Midbrain (tissue), 1 donor: ENCODE data around the gene AKAP17A.

Experiments used
- DNase-seq: peaks from one replicate; lab custom pipeline; 2025; lab: John Stamatoyannopoulos, UW

The AKAP17A gene

DNA sequence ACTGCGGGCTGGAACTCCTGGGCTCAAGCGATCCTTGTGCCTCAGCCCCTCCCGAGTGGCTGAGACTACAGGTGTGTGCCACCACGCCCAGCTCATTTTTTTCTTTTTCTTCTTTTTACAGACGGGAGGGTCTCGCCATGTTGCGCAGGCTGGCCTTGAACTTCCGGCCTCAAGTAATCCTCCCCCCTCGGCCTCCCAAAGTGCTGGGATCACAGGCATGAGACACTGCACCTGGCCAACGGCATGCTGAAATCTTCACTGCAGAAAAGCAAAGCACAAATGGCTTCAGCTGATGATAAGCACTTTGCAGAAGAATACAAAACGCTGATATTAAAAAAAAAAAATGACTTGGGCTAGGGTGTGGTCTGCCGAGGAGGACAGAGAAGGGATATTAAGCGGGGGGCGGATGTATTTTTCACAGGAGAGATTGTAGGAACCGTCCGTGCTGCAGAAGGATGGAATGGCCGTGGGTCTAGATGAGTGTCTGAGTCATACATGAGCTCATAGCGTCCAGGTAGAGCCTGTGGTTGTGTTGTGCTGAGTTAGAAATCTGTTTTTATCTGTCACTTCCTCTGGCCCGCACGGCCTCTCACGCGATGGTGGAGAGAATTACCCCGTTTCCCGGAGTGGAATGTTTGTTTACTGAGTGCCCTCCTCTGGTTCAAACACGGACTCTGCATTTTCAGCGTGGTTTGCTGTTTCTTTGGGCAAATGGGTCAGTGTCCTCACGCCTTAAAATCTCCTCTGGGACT lies 8.5 kb upstream of the AKAP17A start:
- no peak for DNase-seq

DNA sequence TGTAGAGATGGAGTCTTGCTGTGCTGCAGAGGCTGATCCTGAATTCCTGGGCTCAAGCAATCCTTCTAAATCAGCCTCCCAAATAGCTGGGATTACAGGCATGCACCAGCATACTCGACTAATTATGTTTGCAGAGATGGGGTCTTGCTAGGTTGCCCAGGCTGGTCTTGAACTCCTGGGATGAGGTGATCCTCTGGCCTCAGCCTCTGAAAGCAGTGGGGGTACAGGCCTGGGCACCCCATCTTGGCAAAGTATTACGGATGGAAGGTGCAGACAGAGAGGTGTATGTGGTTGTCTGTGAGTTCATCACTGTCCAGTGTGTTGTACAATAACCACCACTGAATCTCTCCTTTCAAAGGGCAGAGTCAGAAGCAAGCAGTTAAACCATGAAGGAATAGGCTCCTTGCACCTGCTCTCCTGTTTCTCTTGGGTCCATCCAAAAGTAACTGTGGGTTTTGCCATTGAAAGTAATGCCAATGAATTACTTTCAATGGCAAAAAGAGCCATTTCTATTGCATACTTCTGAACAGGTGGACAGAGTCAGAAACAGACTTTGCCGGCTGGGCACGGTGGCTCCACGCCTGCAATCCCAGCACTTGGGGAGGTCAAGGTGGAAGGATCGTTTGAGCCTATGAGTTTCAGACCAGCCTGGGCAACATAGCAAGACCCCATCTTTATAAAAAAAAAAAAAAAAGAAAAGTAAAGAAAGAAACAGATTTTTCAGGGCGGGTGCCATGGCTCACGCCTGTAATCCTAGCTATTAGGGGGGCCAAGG lies 7.0 kb upstream of the AKAP17A start:
- DNase-seq: no peak

DNA sequence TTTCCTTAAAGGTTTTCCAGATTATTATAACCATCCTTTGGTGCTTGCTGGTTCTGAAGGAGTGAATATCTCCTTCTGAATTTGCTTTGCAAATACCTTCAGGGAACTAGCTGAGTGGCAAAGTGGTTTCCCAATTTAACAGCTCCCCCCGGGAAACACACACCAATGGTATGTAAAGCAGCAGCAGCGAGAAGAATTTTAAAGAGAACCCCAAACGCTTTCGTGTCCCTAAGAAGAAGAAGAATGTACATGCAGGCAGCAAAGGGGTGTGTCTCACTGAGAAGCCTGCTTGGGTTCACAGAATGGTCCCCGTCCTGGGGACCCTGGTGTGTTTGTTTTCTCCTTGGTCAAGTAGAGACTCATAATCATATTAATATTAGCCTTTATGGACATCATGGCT lies 4.2 kb upstream of the AKAP17A start:
- no peak for DNase-seq

DNA sequence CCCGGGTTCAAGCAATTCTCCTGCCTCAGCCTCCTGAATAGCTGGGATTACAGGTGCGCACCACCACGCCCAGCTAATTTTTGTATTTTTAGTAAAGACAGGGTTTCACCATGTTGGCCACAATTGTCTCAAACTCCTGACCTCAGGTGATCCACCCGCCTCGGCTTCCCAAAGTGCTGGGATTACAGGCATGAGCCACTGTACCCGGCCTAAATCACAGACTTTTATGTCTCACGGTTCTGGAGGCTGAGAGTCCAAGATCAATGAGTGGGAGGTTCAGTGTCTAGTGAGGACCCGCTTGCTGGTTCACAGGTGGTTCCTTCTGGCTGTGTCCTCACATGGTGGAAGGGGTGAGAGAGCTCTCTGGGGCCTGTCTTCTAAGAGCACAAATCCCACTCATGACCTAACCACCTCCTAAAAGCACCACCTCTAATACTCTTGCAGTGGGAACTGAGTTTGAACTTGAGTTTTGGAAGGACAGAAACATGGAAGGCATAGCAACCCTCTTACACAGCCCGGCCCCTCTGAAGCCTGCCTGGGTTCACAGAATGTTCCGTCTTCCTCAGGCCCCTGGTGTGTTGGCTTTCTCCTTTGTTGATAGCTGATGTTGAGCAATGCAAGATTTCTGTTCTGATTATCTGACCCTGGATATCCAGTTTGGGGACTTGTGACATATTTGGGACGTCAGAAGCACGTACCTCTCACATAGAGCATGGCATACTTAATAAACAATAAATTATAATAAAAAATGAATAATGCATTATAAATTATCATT lies 1.9 kb upstream of the AKAP17A start:
- no peak for DNase-seq

DNA sequence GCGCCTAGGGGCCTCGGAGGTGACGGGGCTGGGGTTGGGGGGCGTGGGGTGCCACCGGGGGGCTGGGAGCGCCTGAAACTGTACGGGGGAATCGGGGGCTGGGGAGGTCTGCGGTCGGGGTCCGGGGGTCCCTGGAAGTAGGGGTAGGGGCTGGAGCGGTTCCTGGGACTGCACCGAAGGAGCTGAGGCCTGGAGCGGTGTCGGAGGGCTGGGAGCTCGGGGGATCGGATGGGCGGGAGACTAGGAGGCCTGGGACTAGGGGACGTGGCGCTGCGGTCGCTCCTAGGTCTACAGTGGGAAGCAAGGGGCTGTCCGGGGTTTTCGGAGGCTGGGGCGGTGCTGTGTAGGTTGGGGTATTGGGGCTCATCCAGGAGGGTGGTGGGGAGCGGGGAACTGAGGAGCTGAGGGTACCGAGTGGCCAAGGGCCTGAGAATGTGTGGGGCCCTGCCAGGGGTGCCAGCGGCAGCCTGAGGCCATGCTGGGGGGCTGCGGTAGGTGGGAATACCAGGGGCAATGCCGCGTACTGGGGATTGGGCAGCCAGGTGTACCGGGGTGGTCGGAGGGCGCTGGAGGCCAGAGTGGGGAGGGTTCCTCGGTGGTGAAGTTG lies 562 bp downstream of the AKAP17A start:
- no peak for DNase-seq

DNA sequence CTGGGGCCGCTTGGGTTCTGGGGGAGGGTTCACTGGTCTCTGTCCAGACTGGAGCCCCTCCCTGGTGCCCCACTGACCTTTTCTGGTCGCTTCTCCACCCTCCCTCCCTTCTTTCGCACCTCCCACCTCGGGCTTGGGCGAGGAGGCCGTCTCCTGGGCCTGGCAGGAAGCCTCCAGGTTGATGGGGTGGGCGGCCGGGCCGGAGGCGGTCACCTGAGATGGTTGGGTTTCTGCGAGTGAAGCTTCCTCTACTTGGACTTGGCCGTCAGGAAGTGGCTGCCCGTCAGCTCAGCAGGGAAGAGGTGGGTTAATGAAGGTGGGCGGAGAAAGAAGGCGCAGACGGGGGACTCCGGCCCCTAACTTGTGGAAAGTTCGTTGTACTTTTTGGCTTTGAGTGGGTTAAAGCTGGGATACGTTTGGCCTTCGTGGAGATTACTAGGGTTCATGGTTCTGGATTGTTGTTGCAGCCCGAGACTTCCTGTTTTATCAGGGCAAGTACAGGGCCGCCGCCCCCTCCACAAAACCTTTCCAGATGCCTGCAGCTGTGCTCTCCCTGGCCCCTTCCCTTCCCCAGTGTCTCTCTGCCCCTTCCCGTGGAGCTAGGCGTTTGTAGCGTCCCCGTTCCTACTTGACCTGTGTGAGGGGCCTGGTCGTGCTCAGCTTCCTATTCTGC lies 1.2 kb downstream of the AKAP17A start:
- DNase-seq: no peak

DNA sequence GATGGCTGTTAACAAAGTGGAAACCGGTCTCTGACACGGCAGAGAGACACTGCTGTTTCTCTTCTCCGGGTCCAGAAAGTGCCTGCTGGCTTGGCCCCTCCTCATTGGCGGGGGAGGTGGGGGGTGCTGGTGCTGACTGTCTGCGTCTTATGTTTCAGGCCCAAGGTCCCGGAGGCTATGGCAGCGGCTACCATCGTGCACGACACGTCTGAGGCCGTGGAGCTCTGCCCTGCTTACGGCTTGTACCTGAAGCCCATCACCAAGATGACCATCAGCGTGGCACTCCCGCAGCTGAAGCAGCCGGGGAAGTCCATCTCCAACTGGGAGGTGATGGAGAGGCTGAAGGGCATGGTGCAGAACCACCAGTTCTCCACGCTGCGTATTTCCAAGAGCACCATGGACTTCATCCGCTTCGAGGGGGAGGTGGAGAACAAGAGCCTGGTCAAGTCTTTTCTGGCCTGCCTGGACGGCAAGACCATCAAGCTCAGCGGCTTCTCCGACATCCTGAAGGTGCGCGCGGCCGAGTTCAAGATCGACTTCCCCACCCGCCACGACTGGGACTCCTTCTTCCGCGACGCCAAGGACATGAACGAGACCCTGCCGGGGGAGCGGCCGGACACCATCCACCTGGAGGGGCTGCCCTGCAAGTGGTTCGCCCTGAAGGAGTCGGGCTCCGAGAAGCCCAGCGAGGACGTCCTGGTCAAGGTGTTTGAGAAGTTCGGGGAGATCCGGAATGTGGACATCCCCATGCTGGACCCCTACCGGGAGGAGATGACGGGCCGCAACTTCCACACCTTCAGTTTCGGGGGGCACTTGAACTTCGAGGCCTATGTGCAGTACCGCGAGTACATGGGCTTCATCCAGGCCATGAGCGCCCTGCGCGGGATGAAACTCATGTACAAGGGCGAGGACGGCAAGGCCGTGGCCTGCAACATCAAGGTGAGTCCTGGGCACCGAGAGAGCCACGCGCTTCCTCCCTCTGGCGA lies 2.2 kb downstream of the AKAP17A start:
- DNase-seq: no peak

DNA sequence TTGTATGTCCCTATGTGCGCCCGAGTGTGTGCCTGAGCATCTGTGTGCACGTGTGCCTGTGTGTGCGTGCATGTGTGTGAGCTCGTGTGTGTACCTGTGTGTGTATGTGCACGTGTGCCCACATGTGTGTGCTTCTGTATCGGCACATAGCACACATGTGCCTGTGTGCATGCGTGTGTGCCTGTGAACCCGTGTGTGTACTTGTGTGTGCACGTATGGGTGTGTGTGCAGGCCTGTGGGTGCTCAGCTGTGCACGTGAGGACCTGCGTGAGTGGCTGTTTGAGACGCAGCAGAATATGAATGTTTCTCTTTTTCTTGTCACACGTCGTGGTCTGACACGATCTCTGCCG lies 4.3 kb downstream of the AKAP17A start:
- DNase-seq: no peak

DNA sequence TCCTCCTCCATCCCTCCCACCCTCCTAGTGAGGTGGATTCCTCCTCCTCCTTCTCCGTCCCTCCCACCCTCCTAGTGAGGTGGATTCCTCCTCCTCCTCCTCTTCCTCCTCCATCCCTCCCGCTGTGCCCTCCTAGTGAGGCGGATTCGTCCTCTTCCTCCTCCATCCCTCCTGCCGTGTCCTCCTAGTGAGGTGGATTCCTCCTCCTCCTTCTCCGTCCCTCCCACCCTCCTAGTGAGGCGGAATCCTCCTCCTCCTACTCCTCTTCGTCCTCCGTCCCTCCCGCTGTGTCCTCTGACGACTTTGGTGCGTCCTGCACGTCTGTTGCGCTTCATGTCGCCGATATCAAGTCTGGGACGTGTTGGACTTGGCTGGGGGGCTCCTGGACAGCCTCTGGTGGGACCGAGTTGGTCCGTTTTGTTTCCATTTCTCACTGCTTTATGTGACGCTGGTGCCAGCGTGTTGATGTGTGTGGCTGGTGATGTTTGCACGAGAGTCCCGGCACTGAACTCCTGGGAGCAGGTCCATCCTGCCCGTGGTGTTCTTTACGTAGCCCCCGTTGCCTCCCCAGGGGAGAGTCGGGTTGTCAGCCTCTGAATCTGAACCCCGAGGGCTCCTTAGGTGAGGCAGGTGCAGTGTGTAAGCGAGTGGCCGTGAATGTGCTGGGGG lies 5.4 kb downstream of the AKAP17A start:
- no peak for DNase-seq

DNA sequence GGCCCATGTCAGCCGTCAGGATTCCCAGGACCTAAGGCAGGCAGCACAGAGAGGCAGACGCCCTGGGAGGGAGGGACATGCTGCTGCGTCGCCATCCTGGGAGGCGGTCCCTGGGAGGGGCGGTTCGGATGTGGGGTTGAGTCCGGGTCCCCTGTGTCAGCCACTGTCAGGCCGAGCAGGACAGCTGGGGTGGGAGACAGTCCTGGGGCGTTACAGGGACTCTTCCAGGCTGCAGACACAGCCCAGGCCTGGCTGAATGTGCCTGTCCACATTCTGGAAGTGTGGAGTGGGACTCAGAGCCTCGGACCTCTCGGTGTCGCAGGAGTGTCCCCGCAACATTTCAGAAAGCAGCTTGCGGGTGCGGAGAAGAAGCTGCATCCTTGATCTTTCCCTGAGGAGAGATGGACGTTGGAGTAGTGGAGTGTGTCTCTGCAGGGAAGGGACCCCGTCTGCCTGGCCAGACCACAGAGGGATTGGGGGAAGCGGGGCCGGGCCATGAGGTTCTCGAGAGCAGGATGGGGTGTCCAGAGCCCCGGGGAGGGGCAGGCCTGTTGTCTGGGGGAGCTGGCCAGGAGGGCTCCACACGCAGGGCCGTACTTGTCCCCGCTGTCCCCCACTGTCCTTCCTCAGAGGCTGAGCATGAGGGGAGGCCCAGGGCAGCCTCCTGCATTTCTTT lies 6.1 kb downstream of the AKAP17A start:
- no peak for DNase-seq

DNA sequence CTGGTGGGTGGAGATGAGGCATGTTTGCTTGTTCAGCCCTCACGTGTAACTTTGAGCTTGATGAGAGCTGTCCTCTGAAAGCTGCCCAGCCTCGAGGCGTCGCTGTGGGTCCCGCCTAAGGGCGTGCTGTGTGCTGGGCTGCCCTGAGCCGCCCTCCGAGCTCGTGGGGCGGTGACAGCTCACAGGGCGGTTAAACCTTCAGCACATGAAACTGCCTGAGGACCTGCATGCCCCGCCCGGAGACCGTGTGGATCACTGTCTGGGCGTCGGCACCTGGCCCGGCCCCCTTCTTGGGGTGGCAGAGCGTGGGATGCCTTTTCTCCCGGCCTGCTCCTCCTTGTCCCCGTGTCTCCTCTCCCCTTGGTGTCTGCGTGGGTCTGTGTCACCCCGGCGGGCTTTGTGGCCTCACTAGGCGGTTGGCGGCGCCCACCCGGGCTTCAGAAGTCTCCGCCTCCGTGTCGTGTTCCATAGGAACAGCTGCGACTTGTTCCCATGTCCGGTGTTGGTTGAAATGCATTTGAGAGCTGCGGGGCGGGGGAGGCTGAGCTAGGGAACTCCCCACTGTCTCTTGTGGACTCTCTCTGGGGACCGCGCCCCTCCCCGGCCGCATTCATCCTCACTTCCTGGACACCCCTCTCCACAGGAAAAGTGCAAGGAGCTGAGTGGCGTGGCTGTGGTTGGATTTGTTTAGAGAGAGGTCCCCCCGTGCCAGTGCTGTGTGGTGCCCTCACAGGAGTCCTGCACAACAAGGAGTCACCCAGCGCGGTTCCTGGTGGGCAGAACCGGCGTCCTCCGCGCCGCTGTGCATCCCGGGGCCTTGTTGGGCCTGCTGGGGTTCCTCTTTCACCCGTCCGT lies 6.8 kb downstream of the AKAP17A start:
- DNase-seq: no peak

DNA sequence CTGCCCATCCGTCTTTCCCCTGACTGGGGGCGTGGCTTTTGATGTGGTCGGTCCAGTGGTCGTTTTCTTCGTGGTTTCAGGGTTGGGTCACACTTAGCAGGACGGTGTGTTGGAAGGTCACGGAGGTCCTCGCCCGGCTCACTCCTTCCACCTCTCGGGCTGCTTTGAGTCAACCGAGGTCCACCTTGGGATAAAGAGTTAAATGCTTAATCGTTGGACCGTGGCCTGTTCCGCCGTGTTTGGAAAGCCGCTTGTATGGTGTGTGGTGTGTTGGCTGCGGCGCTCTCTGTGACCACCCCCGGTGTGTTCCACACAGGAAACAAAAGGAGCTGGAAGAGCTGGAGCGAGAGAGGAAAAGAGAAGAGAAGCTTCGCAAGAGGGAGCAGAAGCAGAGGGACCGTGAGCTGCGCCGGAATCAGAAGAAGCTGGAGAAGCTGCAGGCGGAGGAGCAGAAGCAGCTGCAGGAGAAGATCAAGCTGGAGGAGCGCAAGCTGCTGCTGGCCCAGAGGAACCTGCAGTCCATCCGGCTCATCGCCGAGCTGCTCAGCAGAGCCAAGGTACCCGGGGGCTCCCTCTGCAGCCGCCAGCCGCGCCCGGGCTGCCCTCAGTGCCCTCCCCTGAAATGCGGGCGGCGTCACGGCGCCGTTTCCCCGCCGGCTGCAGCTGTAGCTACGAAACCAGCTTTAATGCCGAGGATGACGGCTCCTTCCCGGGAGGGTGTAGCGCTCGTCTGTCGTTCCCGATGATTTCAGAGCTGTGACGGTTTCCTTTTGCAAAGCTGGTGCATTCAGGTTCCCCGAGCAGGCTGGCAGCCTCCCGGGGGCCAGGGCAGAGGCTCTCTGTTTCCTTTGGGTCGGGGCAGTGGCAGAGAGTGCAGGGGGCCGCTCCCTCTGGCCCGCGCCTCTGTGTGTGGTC lies 7.7 kb downstream of the AKAP17A start:
- DNase-seq: no peak

DNA sequence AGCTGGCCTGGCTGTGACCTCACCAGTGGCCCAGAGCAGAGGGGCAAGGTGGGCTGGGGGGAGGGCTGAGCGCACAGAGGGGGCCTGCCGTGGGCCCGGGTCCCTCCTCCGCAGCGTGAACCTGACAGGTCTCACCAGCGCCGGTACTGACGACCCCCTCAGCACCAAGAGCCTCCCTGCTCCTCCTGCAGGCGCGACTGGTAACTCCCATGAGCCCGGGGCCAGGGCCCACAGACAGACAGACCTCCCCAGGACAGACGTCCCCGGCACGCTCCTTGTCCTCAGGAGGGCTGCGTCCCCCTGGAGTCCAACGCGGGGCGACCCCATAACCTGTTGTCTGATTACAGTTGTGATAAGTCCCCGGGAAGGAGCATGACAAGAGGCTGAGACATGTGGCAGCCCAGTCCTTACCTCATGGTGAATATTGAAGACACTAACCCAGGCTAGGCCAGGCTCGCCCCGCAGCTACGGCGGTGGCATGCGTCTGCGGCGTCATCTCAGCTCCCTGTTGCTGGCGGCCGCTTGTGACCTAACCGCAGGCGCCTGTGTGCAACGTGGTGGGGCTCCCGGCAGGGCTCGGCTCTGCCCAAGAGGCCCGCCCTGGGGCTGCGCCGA lies 8.5 kb downstream of the AKAP17A start:
- no peak for DNase-seq

DNA sequence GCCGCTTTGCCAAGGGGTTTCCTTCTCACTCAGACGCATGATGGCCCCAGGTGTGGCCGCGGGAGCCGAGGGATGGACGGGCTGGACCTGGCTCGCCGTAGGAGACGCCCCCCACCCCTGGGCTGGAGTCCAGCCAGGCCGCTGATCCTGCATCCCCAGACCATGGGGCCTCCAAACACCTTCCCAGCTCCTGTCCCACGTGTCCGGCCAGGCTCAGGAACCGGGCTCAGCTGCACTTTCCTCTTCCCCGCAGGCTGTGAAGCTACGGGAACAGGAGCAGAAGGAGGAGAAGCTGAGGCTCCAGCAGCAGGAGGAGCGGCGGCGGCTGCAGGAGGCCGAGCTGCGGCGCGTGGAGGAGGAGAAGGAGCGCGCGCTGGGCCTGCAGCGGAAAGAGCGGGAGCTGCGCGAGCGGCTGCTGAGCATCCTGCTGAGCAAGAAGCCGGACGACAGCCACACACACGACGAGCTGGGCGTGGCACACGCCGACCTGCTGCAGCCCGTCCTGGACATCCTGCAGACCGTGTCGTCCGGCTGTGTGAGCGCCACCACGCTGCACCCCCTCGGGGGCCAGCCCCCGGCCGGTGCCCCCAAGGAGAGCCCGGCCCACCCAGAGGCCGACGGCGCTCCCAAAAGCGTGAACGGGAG lies 9.1 kb downstream of the AKAP17A start:
- no peak for DNase-seq

DNA sequence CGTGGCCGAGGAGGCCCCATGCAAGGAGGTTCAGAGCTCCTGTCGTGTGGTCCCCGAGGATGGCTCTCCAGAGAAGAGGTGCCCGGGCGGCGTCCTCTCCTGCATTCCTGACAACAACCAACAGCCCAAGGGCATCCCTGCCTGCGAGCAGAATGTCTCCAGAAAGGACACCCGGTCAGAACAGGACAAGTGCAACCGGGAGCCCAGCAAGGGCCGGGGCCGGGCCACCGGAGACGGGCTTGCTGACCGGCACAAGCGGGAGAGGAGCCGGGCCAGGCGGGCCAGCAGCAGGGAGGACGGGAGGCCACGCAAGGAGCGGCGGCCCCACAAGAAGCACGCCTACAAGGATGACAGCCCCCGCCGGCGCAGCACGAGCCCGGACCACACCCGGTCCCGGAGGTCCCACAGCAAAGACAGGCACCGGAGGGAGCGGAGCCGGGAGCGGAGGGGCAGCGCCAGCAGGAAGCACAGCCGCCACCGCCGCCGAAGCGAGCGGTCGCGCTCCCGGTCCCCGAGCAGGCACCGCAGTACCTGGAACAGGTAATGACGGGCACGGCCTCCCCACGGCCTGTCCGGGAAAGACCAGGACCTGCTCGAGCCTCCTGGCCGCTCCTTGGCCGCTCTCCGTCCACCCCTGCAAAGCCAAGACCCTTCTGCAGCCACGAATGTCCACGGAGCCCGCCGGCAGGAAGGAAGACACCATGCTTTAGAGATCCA lies 9.8 kb downstream of the AKAP17A start:
- no peak for DNase-seq

DNA sequence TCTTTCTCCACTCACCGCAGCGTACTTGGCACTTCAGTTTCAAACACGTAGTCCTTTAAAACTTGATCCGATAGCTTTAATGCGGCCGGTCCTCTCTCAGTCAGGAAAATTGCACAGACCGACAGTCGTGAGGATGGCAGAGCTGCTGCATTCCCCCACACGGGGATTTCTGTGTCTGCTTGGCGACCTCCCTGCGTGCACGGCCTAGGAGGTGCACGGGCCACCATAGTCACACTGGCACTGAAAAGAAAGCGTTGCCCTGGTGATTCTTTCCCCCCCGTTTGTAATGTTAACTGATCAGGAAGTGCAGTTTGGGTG lies 10.3 kb downstream of the AKAP17A start:
- no peak for DNase-seq
